GM12873 (cell line): ENCODE measurements around the gene CNRIP1.
A peak's percentile ranks its signal among the peaks of the same experiment; 100 is the strongest.

Source experiments
- TF ChIP-seq, protein P1 (sequence below): IDR thresholded peaks from 2 replicates; pipeline ENCODE4 v1.5.1; 2012; ENCODE audit warnings: low read depth, mild to moderate bottlenecking, moderate library complexity, low read length, control low read depth; ENCODE audit not compliant: insufficient read depth; ENCODE audit errors: missing control alignments

The CNRIP1 gene

DNA sequence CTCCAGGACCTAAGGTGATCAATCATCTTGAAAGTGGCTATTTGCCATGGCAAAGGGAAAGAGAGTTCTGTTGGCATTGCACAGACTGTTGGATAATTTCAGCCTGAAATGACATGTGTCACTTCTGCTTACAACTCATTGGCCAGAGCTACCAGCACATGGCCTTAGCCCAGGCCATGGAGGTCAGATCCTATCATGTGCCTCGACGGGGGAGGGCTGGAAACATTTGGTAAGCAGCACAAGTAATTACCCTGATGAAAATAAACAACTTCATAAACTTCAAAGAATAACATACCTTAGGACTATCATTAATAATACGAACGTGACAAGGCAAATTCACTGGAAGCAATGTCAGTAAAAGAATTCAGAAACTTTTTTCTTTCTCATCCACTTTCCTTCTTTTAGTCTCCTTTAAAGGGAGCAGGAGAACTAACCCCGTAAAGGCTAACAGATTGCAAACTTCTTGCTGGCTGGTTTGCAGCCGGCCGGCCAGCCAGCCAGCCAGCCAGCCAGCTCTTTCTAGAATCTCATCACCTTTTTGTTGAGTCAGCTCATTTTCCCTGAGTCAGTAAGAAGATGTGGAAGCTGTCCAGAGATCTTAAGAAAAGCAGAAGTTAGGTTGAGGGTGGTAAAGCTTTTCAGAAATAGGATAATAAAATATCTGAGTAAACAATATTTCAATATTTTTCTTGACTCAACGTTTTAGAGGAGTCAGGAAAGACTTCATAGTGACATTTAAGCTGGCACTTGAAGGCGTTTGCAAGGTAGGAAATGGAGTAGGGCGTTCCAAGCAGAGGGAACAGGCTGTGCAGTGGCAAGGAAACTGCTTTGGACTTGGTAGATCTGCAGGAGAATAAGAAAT, 31.9 kb downstream of the CNRIP1 start:
- TF ChIP-seq, protein P1, sequence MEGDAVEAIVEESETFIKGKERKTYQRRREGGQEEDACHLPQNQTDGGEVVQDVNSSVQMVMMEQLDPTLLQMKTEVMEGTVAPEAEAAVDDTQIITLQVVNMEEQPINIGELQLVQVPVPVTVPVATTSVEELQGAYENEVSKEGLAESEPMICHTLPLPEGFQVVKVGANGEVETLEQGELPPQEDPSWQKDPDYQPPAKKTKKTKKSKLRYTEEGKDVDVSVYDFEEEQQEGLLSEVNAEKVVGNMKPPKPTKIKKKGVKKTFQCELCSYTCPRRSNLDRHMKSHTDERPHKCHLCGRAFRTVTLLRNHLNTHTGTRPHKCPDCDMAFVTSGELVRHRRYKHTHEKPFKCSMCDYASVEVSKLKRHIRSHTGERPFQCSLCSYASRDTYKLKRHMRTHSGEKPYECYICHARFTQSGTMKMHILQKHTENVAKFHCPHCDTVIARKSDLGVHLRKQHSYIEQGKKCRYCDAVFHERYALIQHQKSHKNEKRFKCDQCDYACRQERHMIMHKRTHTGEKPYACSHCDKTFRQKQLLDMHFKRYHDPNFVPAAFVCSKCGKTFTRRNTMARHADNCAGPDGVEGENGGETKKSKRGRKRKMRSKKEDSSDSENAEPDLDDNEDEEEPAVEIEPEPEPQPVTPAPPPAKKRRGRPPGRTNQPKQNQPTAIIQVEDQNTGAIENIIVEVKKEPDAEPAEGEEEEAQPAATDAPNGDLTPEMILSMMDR = no peak

DNA sequence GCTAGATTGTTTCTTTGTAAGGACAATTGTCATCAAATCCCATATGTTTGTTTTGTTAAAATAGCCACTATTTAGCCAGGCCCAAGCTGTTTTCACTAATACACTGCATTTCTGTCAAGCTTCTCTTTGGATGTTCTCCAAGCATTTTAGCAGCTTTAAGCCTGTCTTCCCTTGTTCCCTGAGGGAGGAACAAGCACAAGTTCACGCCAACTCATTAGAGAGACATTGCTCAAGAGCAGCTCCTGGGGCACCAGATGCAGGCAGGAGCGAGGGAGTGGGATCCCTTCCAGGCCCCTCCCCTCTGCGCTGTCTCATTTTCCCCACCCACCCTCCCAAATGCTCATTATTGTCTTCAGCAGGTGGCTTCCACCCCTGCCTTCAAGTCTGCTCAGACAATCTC, 34.9 kb downstream of the CNRIP1 start:
- TF ChIP-seq, protein P1 = no peak

DNA sequence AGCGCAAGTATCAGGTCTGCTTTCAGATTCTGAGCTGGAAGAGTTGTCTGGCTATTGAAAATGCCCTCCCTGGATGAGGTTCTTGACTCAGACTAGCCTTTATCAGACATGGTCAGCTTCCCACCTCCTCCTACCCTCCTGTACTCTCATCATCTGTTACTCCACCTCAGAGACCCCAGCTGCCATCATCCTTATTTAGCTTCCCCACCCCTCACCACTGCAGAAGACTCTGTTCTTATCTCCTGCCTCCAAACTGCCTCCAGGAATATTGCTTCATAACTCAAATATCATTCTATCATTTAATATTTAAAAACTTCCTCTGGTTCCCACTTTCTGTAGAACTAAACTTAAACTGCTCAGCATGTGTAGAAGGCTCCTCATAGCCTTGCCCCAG, 36.3 kb downstream of the CNRIP1 start:
- TF ChIP-seq, protein P1 = no peak

DNA sequence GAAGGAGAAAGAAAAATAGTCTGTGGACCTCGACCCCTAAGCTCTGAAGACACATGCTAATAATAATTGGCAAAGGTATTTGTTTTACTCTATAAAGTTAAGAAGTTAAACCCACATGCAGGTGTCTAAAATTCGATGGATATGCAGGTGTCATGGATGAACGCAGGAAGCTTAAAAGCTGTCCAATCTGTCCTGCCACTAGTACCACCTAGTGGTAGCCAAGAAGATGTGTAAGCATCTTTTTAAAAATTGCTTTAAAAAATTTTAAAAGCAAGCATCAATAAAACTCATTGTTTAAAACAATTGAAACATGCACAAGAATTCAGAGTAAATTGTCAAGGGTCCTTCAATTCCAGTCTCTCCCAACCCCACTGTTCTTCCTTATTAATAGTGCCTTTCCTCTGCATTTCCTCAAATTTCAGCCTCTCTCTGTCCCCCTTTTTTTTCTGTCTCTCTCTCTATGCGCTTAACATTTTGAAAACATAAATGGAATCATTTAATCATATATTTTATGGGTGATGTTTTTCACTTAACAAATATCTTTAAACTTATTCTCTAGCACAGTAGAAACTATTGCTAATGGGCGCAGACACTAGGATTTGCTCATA, 36.8 kb downstream of the CNRIP1 start:
- TF ChIP-seq, protein P1 = peak; percentile 77

DNA sequence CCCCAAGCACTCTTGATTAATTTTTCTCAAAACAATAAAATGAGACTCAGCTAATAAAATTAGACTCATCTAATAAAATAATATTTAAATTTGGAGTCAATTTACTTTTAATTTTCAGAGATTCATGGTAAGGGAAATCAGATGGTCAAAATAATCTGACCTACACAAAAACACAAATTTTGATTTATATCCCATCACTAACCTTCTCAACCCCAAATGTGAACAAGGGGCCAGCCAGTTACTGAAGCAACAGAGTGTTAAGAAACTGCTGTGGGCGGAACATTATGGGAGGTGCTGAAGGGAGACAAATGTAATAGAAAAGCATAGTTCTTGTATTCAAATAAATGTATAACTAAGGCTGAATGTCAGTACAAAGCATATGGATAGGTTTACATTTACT, 39.0 kb downstream of the CNRIP1 start:
- TF ChIP-seq, protein P1 = no peak

DNA sequence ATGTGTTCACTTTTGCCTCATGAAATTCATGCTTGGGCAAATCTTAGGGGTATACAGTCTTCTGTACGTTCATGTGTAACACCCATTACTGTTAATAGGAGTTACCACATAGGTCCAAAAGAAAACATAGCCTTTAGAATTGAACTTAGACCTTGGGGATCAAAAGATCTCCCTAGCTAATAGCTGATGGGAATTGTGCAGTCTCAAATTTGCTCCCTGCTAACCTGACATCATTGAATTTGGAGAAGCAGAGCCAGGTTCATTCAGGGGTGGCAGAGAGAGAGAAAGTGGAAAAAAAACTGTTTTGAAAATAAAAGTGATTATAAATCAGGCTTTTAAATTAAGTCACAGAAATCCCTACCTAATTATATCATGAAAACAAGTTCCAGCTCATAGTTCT, 39.4 kb downstream of the CNRIP1 start:
- TF ChIP-seq, protein P1 = no peak

DNA sequence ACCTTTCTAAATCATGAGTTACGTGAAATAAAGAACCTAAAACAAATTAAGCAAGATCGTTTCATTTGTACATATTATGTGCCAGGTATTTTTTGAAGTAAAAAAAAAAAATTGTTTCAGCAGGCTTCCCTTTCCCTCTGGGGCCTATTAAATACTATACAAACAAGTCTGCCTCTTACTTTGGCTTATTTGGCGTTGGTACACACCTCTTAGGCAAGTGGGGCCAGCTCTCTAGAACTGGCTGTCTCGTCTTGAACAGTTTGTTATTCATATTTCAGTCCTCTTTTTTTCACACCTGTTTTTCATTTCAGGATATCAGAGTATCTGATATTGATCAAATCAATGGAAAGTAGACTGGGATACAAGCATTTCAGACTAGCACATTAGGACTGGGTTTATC, 40.1 kb downstream of the CNRIP1 start:
- TF ChIP-seq, protein P1 = no peak
